GM15510 (cell line): ENCODE results near the gene LRRC51.
"Not testable (repeated sequence)": the region's sequence is repeated elsewhere in the genome, so short reads cannot be mapped to it uniquely, and the experiment has no call there.

ENCODE experiments used
- POLR2A ChIP-seq: IDR thresholded peaks from 3 replicates; pipeline ENCODE4 v1.6.1; 2011; ENCODE audit warnings: borderline replicate concordance; ENCODE audit not compliant: insufficient read length; ENCODE audit errors: extremely low read depth

LRRC51 gene

DNA sequence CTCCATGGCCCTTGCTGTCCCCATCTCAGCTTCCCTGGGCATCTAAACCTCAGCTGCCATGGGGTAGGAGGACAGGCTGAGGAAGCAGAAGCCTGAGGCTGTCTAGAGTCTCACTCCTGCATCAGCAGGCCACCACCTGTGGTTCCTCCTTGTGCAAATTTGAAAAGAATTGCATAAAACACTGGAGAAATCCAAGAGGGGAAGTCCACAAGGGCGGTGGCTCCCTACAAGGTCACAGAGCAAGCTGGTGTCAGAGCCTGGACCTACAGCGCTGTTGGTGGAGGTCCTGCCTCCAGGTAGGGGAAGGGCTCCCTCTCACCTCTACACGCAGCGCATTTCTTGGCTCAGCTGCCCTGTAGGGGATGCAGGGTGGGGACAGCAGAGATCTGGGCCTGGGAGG, 54.8 kb downstream of the LRRC51 start, which contains the start of gene FOLR3:
FOLR3 (plus strand) TSS at position 253 of the 400 bp plus-strand sequence. CDS start 228 bp downstream, outside the sequence.
- not testable (repeated sequence) for TF ChIP-seq POLR2A

DNA sequence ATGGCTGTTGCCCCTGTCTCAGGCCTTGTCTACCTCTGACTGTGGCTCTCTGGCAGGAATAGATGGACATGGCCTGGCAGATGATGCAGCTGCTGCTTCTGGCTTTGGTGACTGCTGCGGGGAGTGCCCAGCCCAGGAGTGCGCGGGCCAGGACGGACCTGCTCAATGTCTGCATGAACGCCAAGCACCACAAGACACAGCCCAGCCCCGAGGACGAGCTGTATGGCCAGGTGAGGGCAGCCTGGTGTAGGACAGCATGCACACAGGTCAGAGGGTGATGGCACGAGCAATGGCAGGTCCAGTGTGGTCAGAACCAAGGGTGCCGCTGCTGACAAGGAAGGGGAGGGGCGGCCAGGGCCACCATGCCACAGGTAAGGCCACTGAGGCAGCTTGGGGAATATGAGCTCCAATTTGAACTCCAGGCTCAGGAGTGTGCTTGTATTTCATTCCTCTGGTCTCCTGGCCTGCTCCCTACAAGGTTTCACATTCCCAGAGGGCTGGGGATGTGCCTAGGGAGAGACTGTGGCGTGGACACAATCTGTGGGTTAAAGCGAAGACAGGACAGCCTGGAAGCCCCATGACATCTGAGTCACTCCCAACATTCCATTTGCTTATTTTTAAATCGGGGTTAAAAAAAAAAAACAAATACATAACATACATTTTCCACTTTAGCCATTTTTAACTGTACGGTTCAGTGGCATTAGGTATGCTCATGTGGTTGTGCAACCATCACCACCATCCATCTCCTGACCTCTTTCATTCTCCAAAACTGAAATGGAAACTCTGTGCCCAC, 55.4 kb downstream of the LRRC51 start:
- TF ChIP-seq POLR2A = no peak

DNA sequence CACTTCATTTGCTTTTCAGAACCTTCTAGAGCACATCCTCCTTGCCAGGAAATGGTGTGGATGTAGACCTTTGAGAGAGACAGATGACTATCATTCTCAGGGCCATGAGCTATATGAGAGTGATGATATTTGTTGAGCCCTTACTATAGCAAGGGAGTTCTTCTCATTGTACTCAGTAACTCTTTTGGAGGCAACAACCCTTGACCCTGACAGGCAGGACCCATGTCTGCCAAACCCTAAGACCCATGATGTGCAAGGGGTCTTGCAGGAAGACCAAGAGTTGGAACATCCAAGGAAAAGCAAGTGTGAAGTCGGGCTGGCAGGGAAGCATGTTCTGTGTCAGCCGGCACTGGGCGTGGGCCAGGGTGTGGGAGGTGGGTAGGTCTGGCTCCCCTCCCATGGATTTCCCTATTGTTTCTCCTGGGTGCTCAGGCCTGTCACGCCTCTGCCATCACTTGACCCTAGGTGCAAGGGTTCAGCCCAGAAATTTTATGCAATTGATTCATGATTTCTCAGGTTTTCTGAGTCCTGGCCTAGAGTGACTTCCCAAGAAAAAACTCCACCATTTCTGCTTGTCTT, 56.1 kb downstream of the LRRC51 start:
- TF ChIP-seq POLR2A = no peak

DNA sequence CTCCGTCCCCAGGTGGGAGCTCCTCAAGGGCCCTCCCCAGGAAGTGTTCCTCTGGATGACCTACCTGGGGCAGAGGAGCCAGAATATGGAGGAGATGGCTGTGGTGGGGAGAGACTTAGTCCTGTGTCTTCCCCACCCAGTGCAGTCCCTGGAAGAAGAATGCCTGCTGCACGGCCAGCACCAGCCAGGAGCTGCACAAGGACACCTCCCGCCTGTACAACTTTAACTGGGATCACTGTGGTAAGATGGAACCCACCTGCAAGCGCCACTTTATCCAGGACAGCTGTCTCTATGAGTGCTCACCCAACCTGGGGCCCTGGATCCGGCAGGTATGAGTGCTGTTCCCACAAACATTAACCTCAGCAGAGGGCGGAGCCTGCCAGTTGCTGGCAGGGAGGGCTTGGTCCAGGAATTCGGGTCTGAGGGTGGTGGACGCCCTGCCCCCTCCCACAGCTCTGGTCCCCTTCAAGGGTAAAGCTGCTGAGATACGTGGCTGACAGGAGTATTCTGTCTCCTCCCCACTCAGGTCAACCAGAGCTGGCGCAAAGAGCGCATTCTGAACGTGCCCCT, 58.3 kb downstream of the LRRC51 start:
- no peak for TF ChIP-seq POLR2A

DNA sequence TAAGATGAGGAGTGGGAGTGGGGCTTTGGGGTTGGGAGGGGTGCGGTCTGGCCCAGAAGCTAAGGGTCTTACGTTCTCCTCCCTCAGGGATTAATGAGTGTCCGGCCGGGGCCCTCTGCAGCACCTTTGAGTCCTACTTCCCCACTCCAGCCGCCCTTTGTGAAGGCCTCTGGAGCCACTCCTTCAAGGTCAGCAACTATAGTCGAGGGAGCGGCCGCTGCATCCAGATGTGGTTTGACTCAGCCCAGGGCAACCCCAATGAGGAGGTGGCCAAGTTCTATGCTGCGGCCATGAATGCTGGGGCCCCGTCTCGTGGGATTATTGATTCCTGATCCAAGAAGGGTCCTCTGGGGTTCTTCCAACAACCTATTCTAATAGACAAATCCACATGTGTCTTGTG, 58.9 kb downstream of the LRRC51 start:
- no peak for TF ChIP-seq POLR2A

DNA sequence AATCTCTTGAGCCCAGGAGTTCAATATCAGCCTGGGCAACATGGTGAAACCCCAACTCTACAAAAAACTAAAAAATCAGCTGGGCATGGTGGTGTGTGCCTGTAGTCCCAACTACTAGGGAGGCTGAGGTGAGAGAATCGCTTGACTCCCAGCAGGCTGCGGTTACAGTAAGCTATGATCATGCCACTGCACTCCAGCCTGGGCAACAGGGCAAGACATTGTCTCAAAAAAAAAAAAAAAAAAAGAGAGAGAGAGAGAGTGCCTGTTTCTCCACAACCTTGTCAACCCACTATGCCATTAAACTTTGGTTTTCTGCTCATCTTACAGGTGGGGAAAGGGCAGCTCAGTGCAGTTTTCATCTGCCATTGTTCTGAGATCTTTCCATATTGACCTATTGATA, 60.0 kb downstream of the LRRC51 start:
- no peak for TF ChIP-seq POLR2A

DNA sequence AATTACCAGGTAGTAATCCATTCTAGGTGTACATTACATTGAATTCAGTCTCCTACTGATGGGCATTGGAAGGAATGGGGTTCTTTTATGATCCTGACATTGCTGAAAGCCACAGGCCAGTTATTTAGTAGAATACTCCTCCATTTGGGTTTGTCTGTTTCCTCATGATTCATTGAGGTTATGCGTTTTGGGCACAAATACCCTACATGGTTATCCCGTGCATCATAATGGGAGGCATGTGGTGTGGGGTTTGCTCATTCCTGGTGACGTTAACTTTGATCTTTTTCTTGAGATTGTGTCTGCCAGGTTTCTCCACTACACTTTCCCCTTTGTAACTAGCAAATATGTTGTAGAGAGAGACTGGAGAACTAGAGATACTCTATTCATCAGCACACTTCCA, 60.4 kb downstream of the LRRC51 start:
- no peak for TF ChIP-seq POLR2A

DNA sequence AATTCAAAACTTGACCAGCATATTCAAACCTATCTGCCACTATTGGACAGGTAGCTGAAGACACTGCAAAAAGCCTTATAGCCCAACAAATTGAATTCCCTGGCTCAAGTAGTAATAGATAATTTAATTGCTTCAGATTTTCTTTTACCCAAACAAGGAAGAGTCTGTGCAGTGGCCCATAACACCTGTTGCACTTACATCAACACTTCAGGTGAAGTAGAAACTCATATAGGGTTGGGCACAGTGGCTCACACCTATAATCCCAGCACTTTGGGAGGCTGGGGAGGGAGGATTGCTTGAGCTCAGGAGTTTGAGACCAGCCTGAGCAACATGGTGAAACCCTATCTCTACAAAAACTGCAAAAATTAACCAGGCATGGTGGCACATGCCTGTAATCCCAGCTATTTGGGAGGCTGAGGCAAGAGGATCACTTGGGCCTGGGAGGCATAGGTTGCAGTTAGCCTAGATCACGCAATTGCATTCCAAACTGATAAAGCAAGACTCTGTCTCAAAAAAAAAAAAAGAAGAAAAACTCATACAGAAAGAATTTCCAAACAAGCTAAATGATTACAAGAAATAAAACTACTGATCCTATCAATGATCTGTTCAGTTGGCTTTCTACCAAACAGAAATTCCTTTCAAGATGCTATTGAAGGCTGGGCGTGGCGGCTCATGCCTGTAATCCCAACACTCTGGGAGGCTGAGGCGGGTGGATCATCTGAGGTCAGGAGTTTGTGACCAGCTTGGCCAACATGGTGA, 64.3 kb downstream of the LRRC51 start:
- TF ChIP-seq POLR2A = no peak
